ENCODE measurements around the gene ZNF736.

The ZNF736 gene

GRCh38 chr7:64307254-64308015 lies 6.3 kb upstream of the ZNF736 start:
- H3F3A ChIP-seq (ENCODE audit: control insufficient read depth, insufficient read depth): peaks cover 6% of the 10 kb centered on the region; the same call in 1 of the 2 replicates
- H3K4me2 ChIP-seq (ENCODE audit: low read length): peak overlapping the region; percentile 96
- no peaks in the 10 kb centered on the region for H4K20me1 ChIP-seq (ENCODE audit: control insufficient read depth, insufficient read depth, low read depth, low read length)
- H3K27me3 ChIP-seq (ENCODE audit: control insufficient read depth, low read length): no peaks in the 10 kb centered on the region
- peak overlapping the region; percentile 31 for H3K27ac ChIP-seq (ENCODE audit: low read depth, low read length)
- H3K79me2 ChIP-seq (ENCODE audit: control insufficient read depth, low read length): peaks cover 14% of the 10 kb centered on the region
- TF ChIP-seq EZH2phosphoT487 (IDR thresholded peaks at IDR 0.05; ENCODE audit: borderline replicate concordance, low read length): no peak
- TF ChIP-seq CTCF (IDR thresholded peaks at IDR 0.05; ENCODE audit: low read depth, low read length, poor library complexity, severe bottlenecking): no peak
- H3K9me2 ChIP-seq (replicated peaks; ENCODE audit: control insufficient read depth, low read length): no peaks in the 10 kb centered on the region
- peaks cover 5% of the 10 kb centered on the region; the same call in 1 of the 2 replicates for H3K36me3 ChIP-seq (ENCODE audit: control insufficient read depth, low read length)
- peaks cover 41% of the 10 kb centered on the region for H3K4me1 ChIP-seq (ENCODE audit: control insufficient read depth, low read length)
- peaks cover 8% of the 10 kb centered on the region; the same call in 1 of the 2 replicates for H3K9me3 ChIP-seq (ENCODE audit: control insufficient read depth, insufficient read depth, low read length)
- H3K4me3 ChIP-seq (ENCODE audit: low read length): peak overlapping the region; percentile 94

DNA sequence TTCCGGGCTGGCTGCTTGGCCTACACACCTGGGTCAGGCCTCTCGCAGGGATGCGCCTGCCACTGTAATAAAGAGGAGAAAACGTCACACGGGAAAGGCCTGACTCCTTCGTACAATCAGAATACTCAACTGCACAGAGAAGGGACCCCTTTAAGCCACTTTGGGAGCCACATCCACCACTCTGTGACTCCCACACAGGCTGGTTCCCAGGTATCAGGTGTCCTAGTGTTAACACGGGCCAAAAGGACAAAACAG lies 5.8 kb upstream of the ZNF736 start:
- peaks cover 6% of the 10 kb centered on the region; the same call in 1 of the 2 replicates for H3F3A ChIP-seq (ENCODE audit: control insufficient read depth, insufficient read depth)
- no peaks in the 10 kb centered on the region for H3K9me2 ChIP-seq (replicated peaks; ENCODE audit: control insufficient read depth, low read length)
- peaks cover 42% of the 10 kb centered on the region for H3K4me1 ChIP-seq (ENCODE audit: control insufficient read depth, low read length)
- H3K36me3 ChIP-seq (ENCODE audit: control insufficient read depth, low read length): peaks cover 5% of the 10 kb centered on the region; the same call in 1 of the 2 replicates
- H3K9me3 ChIP-seq (ENCODE audit: control insufficient read depth, insufficient read depth, low read length): peaks cover 8% of the 10 kb centered on the region; the same call in 1 of the 2 replicates
- peaks cover 14% of the 10 kb centered on the region for H3K79me2 ChIP-seq (ENCODE audit: control insufficient read depth, low read length)
- H3K27ac ChIP-seq (ENCODE audit: low read depth, low read length): peak overlapping the region; percentile 31
- peak overlapping the region; percentile 96 for H3K4me2 ChIP-seq (ENCODE audit: low read length)
- TF ChIP-seq EZH2phosphoT487 (IDR thresholded peaks at IDR 0.05; ENCODE audit: borderline replicate concordance, low read length): no peak
- TF ChIP-seq CTCF (IDR thresholded peaks at IDR 0.05; ENCODE audit: low read depth, low read length, poor library complexity, severe bottlenecking): no peak
- H4K20me1 ChIP-seq (ENCODE audit: control insufficient read depth, insufficient read depth, low read depth, low read length): no peaks in the 10 kb centered on the region
- no peaks in the 10 kb centered on the region for H3K27me3 ChIP-seq (ENCODE audit: control insufficient read depth, low read length)
- H3K4me3 ChIP-seq (ENCODE audit: low read length): peak overlapping the region; percentile 94

GRCh38 chr7:64310426-64310825 lies 3.3 kb upstream of the ZNF736 start:
- no peak overlapping the region for H3K27ac ChIP-seq (ENCODE audit: low read depth, low read length)
- H3K79me2 ChIP-seq (ENCODE audit: control insufficient read depth, low read length): peaks cover 31% of the 10 kb centered on the region
- H3F3A ChIP-seq (ENCODE audit: control insufficient read depth, insufficient read depth): peaks cover 2% of the 10 kb centered on the region; the same call in 1 of the 2 replicates
- TF ChIP-seq EZH2phosphoT487 (IDR thresholded peaks at IDR 0.05; ENCODE audit: borderline replicate concordance, low read length) (no peak), CTCF (IDR thresholded peaks at IDR 0.05; ENCODE audit: low read depth, low read length, poor library complexity, severe bottlenecking) (no peak)
- H3K4me3 ChIP-seq (ENCODE audit: low read length): no peak overlapping the region
- H3K27me3 ChIP-seq (ENCODE audit: control insufficient read depth, low read length): no peaks in the 10 kb centered on the region
- peaks cover 45% of the 10 kb centered on the region for H3K4me1 ChIP-seq (ENCODE audit: control insufficient read depth, low read length)
- no peaks in the 10 kb centered on the region for H4K20me1 ChIP-seq (ENCODE audit: control insufficient read depth, insufficient read depth, low read depth, low read length)
- no peak overlapping the region for H3K4me2 ChIP-seq (ENCODE audit: low read length)
- H3K9me3 ChIP-seq (ENCODE audit: control insufficient read depth, insufficient read depth, low read length): peaks cover 5% of the 10 kb centered on the region; the same call in 1 of the 2 replicates
- H3K9me2 ChIP-seq (replicated peaks; ENCODE audit: control insufficient read depth, low read length): no peaks in the 10 kb centered on the region
- H3K36me3 ChIP-seq (ENCODE audit: control insufficient read depth, low read length): peaks cover 20% of the 10 kb centered on the region
